Measurements from ENCODE around the gene DNAH8.

DNAH8 gene

GRCh38 chr6:38933426-38933825, 218.3 kb downstream of the DNAH8 start:
- no peak for DNase-seq (ENCODE audit: insufficient read length, low spot score)
- FAIRE-seq: no peak
- TF ChIP-seq CTCF (IDR thresholded peaks at IDR 0.05; ENCODE audit: insufficient read depth, missing control alignments): peak; percentile 34

DNA sequence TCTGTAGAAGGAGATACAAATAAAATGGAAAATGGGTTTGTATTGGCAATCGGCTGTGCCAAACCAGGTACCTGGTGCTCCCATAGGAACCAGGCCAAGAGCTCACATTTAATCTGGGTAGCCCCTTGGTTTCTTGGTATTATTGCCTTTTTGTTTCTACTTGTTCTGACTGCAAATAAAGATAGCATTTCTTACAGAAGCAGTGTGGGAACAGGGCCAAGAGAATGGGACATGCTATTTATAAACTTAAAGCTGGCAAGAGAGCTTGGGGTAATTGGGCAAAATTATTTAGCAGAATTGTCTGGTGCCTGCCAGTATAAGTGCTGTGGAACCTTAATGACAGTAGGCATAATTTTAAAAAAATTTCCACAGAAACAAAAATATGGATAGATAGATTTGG, 219.9 kb downstream of the DNAH8 start:
- no peak for FAIRE-seq
- TF ChIP-seq CTCF (IDR thresholded peaks at IDR 0.05; ENCODE audit: insufficient read depth, missing control alignments): no peak
- no peak for DNase-seq (ENCODE audit: insufficient read length, low spot score)

- FAIRE-seq (no peak), DNase-seq (ENCODE audit: insufficient read length, low spot score) (no peak)
- no peak for TF ChIP-seq CTCF (IDR thresholded peaks at IDR 0.05; ENCODE audit: insufficient read depth, missing control alignments)
These were observed 222.9 kb downstream of the DNAH8 start for GRCh38 chr6:38937839-38938613.

DNA sequence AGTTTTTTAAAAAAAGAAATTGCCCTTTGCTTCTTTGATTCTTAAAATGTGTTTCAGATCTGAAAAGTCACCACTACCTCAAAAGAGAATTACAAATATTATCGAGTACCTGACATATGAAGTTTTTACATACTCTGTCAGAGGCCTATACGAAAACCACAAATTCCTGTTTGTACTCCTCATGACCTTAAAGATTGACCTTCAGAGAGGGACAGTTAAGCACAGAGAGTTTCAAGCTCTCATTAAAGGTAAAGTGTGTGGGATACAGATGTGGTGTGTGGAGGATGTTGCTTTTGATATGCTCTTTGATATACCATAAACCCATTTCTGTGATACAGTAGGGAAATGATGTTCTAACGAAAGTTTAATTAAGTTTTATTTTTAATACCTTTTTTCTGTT, 223.6 kb downstream of the DNAH8 start:
- FAIRE-seq (no peak), DNase-seq (ENCODE audit: insufficient read length, low spot score) (no peak)
- TF ChIP-seq CTCF (IDR thresholded peaks at IDR 0.05; ENCODE audit: insufficient read depth, missing control alignments): no peak

DNA sequence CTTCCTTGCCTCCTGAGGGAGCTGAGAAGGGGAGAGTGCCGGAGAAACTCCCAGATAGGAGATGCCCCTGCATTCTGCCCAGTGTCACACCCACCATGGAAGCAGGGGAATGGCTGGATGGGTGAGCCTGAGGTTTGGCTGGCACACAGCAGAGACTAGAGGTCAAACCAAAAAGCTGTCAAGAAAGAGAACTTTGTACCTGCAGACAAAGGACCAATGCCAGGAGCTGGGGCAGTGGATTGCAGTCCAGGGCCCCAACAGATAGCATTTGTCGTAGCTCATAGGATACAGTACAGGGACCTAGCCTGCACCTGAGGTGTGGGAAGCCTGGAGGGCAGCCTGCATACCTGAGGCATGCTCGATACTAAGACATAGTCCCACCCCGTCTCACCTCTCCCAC, 227.3 kb downstream of the DNAH8 start:
- TF ChIP-seq CTCF (IDR thresholded peaks at IDR 0.05; ENCODE audit: insufficient read depth, missing control alignments): no peak
- DNase-seq (ENCODE audit: insufficient read length, low spot score) (no peak), FAIRE-seq (no peak)

DNA sequence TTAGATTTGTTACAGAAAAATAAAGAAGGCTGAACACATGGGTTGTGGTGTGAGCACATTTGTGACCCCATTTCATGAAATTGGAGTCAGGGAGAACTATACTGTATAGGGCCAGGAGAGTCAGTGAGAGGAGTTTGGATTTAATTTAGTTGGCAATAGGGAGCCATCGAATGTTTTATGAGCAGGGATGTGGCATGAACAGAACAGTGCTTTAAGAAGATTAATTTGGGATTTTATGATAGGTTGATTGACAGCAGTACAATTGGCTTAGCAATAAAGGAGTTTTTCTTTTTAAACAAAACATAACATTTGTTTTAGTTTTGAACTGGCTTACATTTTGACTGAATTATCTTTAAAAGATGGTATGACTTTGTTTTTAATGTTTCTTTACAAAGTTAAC, 227.9 kb downstream of the DNAH8 start:
- no peak for TF ChIP-seq CTCF (IDR thresholded peaks at IDR 0.05; ENCODE audit: insufficient read depth, missing control alignments)
- DNase-seq (ENCODE audit: insufficient read length, low spot score) (no peak), FAIRE-seq (no peak)

DNA sequence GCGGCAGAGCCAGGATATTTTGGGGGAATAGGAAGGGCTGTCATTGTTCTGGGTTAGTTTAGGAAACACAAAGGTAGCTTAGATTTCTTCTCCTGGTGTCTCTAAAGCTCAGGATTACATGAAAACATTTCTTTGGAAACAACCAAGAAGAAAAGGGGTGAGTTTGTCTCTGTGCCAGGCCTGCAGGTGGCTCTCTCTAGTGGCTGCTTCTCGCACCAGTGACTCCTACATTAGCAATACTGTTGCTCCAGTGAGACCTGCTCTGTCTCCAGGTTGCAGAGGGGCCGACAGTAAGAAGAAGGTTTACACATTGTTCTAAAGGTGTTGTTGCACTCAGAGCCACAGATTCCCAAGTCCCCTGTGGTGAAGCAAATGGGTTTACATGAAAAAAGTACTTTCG, 228.9 kb downstream of the DNAH8 start:
- FAIRE-seq: no peak
- no peak for DNase-seq (ENCODE audit: insufficient read length, low spot score)
- no peak for TF ChIP-seq CTCF (IDR thresholded peaks at IDR 0.05; ENCODE audit: insufficient read depth, missing control alignments)

All from D721Med (cell line).